Adrenal gland (tissue), 5 donors: ENCODE data around the gene CA10.

Experiments
- CTCF ChIP-seq, 6 experiments: fragments of 450-650 bp in 4 of 6; fragments of 200-600 bp in 2 of 6; sonication (generic) in 1 of 6; IDR thresholded peaks; 1 replicate in 5 of 6; 2 replicates in 1 of 6; pipeline versions ENCODE4 v1.5.1 to v1.8.0; 2016 to 2021; ENCODE audit warnings: antibody characterized with exemption in 6 of 6, mild to moderate bottlenecking in 2 of 6, moderate library complexity in 1 of 6
- POLR2A ChIP-seq, 2 donors: fragments of 450-650 bp; IDR thresholded peaks; one replicate each; pipeline ENCODE4 v1.6.1; 2017; ENCODE audit warnings: antibody characterized with exemption in 2 of 2, mild to moderate bottlenecking in 2 of 2, moderate library complexity in 1 of 2
- donor health status: DM: no; HTN: no; CAD: no.

GRCh38 chr17:51797150-51797549 is 361.4 kb downstream of the CA10 start:
- no peak for TF ChIP-seq CTCF (IDR thresholded peaks at IDR 0.05)
- no peak for TF ChIP-seq POLR2A (IDR thresholded peaks at IDR 0.05)
